HG02798 (cell line): ENCODE measurements around the gene MT1F.
"Not testable (repeated sequence)": the region's sequence is repeated elsewhere in the genome, so short reads cannot be mapped to it uniquely, and the experiment has no call there.

Experiments
- ATAC-seq: cut with Tn5 transposase; IDR thresholded peaks from one replicate; pipeline ENCODE4 v1.9.1; 2021; ENCODE audit warnings: mild to moderate bottlenecking; ENCODE audit not compliant: unreplicated experiment, poor library complexity

The MT1F gene

DNA sequence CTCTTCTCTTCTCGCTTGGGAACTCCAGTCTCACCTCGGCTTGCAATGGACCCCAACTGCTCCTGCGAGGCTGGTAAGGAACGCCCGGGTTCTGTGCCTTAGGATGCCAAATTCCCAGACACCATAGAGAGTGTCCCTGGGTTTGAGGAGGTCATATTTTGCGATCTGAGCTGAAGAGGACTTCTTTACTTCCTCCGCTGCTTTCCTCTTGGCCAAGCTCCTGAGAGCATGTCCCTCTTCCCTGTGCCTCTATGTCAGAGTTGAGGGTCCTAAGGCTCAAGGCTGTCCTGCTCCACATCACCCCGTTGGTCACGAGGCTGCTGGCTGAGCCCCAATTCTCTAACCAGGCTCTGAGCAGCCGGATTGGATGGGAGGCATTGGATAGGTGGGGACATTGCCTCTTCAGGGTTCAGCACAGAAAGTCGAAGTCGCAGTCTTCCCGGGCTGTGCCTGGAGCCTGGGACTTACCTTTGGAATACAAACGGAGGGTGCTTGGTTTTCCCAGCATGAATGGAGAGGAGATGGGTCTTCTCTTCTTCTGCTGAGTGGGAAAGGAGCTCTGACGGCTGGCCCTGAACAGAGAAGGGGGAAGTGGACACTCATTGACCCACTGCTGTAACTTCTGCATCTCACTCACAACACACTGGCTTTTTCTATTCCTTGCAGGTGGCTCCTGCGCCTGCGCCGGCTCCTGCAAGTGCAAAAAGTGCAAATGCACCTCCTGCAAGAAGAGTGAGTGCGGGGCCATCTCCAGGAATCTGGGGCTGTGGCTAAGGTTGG lies 12.3 kb downstream of the MT1F start:
- no peak for ATAC-seq

DNA sequence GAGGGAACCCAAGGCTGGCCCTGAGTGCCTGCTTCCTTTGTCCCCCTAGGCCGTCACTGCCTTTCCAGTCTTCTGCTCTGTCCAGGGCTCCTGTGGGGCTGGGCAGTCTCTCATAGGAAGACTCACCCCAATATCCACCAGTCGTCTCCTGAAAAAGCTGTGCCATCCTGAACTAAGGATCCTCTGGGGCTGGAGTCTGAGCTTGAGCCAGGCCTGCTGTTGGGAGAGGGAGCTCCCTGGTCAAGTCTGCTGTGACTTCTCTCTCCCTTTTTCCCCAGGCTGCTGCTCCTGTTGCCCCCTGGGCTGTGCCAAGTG lies 12.8 kb downstream of the MT1F start:
- ATAC-seq = no peak

DNA sequence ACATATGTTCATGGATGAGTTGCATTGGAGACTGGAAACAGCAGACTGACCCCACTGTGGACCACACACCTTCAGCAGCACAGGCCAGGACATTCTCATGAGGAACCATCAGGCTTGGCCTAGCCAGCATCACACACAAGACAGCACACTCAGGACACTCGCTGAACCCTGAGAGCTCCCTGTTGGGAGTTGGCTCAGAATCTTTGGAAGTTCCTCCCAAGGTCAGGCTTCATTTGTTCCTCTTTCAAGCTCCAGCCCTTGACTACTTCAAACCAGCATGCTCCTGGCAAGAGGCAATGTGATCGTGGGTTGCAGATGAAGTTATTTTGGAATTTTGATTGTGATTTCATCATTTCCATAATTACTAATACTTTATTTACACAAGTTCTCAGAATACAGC lies 13.9 kb downstream of the MT1F start:
- ATAC-seq = not testable (repeated sequence)

DNA sequence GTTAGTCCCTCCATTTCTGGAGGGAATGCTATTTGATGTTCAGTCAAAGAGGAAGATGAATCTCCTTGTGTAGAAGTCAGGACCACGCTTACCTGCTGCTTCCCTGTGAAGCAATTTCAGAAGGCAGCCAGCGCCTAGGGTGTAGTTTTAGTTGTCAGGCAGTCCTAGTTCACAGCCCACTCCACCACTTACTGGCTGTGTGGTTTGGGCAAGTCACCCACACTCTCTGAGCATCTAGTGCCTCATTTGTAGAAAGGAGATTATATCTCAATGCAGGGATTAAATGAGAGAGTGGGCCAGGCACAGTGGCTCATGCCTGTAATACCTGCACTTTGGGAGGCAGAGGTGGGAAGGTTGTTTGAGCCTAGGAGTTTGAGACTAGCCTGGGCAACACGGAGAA lies 14.4 kb downstream of the MT1F start:
- ATAC-seq = not testable (repeated sequence)

DNA sequence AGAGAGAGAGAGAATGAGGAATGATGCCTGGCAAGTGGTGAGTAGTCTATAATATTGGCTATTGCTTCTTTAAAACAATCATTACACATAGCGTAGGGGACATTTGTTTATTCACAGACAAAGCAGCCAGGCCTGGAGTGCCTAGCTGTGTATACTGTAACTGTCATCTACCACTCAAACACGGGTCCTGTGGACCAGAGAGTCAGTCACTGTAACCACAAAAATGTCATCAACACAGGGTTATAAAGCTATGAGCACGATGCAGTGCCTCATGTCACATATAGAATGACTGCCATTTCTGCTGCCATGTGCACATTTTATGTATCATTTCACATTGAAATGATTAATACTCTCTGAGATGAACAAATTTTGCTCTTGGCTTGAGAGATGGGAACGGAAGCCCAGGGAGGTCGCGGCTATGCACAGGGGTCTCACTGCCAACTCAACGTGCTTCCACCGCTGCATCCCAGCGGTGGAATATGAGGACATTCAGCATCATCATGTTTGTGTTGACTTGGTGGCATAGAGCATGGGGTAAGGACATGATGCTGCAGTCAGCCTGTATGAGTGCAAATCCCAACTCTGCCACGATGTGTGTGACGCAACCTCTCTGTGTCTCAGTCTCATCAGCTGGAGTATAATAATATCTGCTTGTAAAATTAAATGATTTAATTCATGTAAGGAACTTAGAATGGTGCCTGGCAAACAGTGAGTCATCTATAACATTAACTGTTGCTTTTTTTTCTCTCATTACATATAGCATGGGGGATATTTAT lies 15.2 kb downstream of the MT1F start:
- no peak for ATAC-seq

DNA sequence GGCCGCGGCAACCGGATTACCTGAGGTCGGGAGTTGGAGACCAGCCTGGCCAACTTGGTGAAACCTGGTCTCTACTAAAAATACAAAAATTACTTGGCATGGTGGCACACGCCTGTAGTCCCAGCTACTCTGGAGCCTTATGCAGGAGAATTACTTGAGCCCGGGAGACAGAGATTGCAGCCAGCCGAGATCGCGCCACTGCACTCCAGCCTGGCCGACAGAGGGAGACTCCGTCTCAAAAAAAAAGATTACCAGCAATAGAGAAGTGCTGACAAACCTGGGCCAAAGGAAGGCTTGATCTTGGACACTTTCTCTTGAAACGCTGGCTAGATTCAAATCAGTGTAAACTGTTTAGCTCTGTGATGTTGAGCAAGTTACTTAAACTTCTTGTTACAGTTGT lies 16.2 kb downstream of the MT1F start:
- ATAC-seq = no peak

DNA sequence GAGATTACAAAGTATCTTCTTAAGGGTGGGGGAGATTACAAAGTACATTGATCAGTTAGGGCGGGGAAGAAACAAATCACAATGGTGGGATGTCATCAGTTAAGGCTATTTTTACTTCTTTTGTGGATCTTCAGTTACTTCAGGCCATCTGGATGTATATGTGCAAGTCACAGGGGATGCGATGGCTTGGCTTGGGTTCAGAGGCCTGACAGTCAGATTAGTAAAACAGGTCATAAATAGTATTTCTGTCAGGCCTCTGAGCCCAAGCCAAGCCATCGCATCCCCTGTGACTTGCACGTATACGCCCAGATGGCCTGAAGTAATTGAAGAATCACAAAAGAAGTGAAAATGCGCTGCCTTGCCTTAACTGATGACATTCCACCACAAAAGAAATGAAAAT lies 16.8 kb downstream of the MT1F start:
- not testable (repeated sequence) for ATAC-seq

DNA sequence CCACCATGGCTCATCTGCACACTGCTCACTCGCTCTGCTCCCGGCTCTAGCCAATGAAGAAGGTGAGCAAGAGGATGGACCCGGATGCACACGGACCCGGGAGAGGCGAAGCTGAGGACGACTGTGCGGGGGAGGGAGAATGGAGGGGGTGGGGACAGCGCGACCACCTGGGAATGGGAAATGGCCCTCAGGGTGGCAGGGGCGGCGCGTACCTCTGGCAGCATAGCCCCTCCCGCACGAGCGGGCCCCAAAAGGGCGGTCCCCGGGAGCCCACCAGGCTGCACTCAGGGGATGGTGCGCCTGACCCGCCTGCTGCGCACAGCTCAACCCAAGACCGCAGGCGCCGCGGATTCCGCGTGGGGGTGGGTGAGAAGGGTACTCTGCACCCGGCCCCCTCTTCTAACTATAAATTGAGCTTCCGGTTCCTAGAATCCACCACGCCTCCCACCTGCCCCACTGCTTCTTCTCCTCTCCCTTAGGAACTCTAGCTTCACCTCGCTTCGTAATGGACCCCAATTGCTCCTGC lies 18.0 kb downstream of the MT1F start:
- ATAC-seq = no peak

DNA sequence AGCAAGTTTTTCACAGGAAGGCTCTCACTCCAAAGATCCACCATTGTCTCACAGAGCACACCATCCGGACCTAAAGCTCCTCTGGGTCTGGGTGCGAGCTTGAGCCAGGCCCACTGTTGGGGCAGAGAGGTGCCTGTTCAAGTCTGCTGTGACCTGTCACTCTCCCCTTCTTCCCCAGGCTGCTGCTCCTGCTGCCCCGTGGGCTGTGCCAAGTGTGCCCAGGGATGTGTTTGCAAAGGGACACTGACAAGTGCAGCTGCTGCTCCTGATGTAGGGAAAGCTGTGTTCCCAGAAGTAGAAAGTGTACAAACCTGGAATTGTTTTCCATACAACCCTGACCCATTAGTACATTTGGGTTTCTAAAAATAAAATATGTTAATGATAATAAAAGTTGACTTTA lies 19.7 kb downstream of the MT1F start:
- ATAC-seq = no peak

DNA sequence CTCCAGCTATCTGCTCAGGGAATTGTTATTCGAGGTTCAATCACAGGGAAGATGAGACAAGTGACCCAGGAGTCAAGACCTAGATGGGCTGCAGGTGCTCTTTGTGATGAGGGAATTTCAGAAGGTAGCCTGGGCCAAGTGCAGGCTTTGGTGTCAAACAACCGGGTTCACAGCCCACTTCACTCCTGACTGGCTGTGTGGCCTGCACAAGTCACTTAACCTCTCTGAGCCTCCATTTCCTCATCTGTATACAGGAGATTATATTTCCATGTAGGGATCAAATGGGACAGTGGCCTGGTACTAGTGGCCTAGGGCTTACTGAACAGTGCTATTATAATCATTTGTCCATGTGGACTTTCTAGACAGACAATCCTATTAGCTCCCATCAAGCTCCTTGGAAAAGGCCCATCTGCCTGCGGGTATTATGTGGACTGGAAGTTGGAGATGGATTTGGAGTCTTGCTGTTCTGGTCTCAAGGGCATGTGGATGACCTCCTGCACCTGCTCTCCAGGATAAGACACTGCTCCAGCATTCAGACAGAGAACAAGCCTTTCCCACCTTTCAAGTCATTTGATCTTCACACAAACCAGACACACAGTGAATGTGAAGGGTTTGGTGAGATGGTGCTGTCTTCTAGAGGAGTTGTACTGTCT lies 21.4 kb downstream of the MT1F start:
- ATAC-seq = no peak

DNA sequence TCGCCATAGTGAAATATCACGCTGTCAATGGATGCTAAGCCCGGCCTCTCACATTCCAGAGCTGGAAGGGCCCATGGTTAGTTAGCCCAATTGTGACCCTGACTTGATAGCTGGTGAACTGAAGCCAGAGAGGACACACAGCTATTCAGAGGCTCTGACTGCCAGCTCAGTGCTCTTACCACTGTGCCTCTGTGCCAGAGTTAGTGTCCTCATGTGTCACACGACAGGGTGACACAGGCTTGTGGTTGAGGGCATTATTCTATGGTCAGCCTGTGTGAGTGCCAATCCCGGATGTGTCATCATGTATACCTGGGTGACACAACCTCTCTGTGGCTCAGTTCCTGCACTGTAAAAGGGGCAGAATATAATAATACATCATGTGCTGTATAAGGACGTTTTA lies 22.1 kb downstream of the MT1F start:
- no peak for ATAC-seq

DNA sequence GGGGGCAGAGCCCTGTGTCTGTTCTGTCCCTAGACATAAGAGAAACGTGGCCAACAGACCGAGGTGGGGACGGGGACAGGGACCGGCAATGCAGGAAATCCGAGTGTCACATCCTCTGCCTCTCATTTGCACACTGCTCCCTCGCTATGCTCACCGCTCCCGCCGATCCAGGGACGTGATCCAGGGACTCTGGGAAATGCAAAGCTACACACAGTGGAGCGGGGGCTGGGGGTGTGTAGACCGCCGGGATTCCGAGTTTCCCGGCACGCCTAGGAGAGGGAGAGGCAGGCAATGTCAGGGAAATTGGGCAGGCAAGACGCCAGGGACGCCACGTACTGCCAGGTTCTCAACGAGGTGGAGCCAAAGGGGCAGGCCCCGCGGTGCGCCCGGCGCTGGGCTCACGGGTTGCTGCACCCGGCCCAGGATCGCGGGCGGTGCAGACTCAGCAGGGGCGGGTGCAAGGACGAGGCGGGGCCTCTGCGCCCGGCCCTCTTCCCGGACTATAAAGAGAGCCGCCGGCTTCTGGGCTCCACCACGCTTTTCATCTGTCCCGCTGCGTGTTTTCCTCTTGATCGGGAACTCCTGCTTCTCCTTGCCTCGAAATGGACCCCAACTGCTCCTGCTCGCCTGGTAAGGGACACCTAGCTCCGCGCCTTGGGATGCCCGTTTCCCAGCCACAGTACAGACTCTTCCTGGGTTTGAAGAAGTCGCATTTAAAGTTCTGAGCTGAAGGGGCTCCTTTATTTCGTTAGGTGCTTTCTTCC lies 24.4 kb downstream of the MT1F start, which contains the start of gene MT1X:
Gene MT1X (plus strand): TSS at position 532 of the 764 bp plus-strand sequence. CDS start 71 bp downstream, at position 603.
- peak; percentile 99 for ATAC-seq

DNA sequence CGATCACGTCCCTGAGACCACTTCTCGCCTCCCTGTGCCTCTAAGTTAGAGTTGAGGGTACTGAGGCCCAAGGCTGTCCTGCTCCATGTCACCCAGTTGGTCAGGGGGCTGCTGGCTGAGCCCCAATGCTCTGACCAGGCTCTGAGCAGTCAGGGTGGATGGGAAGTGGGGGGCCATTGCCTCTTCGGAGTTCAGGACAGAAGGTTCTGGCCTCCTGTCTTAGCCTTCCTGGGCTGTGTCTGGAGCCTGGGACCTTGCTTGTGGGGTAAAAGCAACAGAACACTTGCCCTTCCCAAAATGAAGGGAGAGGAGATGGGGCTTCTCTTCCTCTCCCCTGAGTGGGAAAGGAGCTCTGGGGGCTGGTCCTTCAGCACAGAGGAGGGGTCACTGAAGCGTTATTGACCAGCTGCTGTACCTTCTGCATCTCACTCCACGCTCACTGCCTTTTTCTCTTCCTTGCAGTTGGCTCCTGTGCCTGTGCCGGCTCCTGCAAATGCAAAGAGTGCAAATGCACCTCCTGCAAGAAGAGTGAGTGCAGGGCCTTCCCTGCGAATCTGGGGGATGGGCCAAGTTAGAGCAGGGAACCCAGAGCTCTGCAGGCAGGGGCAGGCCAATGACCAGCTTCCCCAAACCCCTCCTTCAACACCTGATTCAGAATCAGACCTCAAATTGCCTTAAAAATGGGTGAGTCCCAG lies 25.1 kb downstream of the MT1F start:
- ATAC-seq = peak; percentile 5

DNA sequence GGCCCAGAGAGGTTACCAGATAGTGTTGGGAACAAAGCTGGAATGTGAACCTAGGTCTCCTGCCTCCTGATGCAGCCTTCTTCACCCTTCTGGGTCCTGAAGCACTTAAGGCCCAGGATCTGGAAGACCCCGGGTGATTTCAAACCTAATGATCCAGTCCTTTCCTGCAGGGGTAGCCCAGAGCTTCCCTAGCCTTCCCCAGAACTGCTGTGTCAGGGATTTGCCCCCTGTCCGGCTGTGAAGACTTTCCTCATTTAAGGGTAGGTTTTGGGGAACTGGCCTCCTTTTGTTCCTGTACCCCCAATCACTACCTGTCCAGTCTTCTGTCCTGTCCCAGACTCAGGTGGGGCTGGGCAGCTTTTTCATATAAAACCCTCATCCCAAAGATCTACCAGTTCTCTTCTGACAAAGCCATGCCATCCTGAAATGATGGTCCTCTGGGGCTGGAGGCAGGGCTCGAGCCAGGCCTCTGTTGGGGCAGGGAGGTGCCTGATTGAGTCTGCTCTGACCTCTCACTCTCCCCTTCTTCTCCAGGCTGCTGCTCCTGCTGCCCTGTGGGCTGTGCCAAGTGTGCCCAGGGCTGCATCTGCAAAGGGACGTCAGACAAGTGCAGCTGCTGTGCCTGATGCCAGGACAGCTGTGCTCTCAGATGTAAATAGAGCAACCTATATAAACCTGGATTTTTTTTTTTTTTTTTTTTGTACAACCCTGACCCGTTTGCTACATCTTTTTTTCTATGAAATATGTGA lies 25.8 kb downstream of the MT1F start:
- ATAC-seq = no peak

DNA sequence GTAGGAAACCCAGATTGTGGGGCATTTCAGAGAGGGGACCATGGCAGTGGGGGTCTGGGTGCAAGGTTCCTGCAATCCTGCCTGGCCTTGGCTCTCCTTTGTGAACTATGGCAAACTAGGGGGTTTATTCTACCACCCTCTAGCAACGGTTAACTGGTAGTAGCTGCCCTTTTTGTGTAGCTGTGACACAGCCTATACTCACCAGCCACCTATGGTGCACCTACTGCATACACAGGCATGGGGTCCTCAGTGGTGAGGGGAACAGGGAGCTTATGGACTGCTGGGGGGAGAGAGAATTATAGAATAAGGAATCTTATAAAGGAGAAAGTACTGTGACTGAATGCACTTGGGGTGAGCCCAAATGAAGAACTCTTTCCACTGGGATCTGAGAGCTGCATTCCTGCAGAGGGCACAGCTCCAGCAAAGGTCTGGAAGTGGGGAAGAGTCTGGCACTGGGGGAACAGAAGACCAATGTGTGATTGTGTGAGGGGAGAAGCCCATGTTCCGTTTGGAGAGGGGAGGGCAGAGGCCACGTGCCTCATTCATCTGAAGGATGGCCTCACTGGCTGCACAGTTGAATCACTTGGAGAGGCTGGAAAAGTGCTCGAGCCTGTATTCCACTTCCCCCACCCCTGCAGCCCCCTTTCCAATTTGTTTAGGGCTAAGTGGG lies 26.6 kb downstream of the MT1F start:
- ATAC-seq = no peak

DNA sequence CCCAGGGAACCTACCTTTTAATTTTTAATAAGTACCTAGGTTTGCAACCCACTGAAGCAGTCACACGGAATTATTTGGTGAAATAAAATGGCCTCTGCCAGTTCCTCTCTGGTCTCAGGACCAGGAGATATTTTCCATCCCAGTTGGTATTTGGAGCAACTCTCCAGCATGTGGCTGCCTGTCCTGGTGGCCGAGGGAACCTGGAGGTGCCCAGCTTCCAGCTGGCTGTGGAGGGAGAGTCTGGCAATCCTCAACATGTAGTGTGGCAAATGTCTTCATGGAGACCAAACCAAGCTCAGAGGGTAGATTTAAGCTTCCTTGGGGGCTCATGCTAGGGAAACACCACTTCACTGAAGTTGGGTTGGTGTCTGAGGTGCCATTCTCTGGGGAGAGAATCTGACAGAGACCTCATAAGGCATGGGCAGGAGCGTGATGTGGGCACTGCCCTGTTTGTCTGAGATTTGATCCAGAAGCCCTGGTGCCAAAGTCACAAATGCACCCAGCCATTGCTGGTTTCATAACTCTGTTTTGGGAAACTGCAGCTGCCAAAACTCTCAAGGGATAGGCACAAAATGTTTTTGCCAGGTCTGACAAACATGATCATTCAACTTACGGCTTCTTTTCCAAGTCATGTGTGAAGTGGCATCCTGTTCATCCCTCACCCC lies 27.3 kb downstream of the MT1F start:
- ATAC-seq = no peak

DNA sequence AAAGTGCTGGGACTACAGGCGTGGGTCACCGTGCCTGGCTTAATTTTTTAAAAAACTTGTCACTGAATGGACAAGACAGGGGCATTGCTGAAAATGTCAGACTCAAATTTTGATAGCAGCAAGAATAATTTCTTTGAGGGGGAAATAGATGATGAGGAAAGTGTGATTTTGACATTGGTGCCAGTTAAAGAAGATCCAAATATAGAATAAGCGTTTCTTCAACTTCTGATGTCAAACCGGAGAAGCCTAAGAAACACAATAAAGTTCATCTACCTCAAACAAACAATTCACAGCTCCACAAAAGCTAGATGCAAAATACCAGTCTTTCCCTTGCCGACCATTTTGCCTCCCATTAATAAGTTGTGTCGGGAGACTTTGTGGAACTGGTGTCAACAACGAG lies 29.0 kb downstream of the MT1F start:
- ATAC-seq = no peak

DNA sequence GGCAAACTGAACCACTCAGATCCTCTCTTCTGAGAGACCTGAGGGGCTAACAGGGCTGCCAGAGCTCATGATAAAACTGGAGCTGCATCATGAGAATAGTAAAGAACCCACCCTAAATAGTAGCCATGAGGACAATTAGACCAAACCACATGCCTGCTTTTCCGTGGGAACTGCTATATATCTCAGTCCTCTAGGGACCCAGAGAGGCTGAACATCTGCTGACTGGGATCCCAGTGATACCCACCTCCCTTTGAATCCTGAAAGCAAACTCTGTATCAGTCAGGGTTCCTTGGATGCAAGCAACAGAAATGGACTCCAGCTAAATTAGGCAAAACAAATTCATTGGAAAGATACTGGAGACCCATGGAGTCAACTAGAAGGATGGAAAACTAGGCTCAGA lies 31.0 kb downstream of the MT1F start:
- no peak for ATAC-seq
